Measurements from ENCODE around the gene TRIO. TPM values are rescaled to one million over a fixed set of nuclear protein-coding genes. Genes with fewer than 3 reads are reported as not detected.

TRIO gene
- total and polyA plus RNA-seq, 3 experiments from 2014 or later = 0.89 to 4.4 (median 4.2) TPM

GRCh38 chr5:14250748-14251701, 107.9 kb downstream of the TRIO start:
- peak overlapping the region in 1 of 8 donors; percentile 67 for H3K27ac Mint-ChIP-seq
- DNase-seq = no peak
- H3K27ac ChIP-seq (ENCODE audit: low read depth, low read length) = no peak overlapping the region
- H3K27me3 Mint-ChIP-seq = peaks cover 2 to 13% of the 10 kb centered on the region in 2 donors
- no peaks in the 10 kb centered on the region for H3K9me3 ChIP-seq (ENCODE audit: low read length)
- H3K27me3 ChIP-seq (ENCODE audit: insufficient read depth, low read length, poor library complexity, severe bottlenecking) = no peaks in the 10 kb centered on the region
- H3K36me3 ChIP-seq (ENCODE audit: insufficient read depth, low read length) = no peaks in the 10 kb centered on the region
- no peaks in the 10 kb centered on the region for H3K4me1 ChIP-seq (ENCODE audit: insufficient read depth, low read length)
- H3K4me3 Mint-ChIP-seq = no peak overlapping the region
- peaks cover 0 to 2% (median 0%) of the 10 kb centered on the region in 3 donors for H3K36me3 Mint-ChIP-seq
- ChIA-PET CTCF (no interaction called here), POLR2A (no interaction called here)
- no peak overlapping the region for H3K4me3 ChIP-seq (ENCODE audit: low read length)
- no peaks in the 10 kb centered on the region for H3K4me1 Mint-ChIP-seq
- peaks cover 0 to 22% (median 6%) of the 10 kb centered on the region in 5 donors for H3K9me3 Mint-ChIP-seq

DNA sequence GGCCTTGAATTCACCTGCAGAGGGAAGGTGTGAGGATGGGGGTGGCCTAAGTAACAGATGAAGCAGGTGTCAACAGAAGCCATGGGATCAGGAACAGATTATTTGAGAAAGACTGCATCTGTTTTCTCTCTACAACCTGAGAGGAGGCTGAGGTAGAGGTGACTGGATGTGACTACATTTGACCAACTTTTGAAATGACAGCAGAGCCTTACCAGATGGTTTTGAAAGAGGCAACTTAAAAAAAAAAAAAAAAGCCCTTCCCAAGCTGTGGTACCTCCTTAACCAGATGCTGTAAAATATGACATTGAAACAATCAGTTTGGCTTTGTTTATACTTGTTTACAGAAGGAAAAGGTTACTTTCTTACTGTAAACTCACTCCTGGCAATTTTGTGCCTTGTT, 108.6 kb downstream of the TRIO start:
- no peak for DNase-seq
- Mint-ChIP-seq H3K36me3 (peaks cover 0 to 2% (median 0%) of the 10 kb centered on the region in 3 donors), H3K4me3 (no peak overlapping the region), H3K4me1 (no peaks in the 10 kb centered on the region), H3K27me3 (peaks cover 2 to 8% of the 10 kb centered on the region in 2 donors), H3K27ac (peak overlapping the region in 2 of 8 donors; percentile 34 to 67), H3K9me3 (peaks cover 0 to 25% (median 6%) of the 10 kb centered on the region in 5 donors)
- H3K27me3 ChIP-seq (ENCODE audit: insufficient read depth, low read length, poor library complexity, severe bottlenecking) = no peaks in the 10 kb centered on the region
- H3K36me3 ChIP-seq (ENCODE audit: insufficient read depth, low read length) = no peaks in the 10 kb centered on the region
- no peak overlapping the region for H3K27ac ChIP-seq (ENCODE audit: low read depth, low read length)
- H3K4me1 ChIP-seq (ENCODE audit: insufficient read depth, low read length) = no peaks in the 10 kb centered on the region
- H3K4me3 ChIP-seq (ENCODE audit: low read length) = no peak overlapping the region
- CTCF ChIA-PET = no interaction called here
- POLR2A ChIA-PET = no interaction called here
- H3K9me3 ChIP-seq (ENCODE audit: low read length) = no peaks in the 10 kb centered on the region

DNA sequence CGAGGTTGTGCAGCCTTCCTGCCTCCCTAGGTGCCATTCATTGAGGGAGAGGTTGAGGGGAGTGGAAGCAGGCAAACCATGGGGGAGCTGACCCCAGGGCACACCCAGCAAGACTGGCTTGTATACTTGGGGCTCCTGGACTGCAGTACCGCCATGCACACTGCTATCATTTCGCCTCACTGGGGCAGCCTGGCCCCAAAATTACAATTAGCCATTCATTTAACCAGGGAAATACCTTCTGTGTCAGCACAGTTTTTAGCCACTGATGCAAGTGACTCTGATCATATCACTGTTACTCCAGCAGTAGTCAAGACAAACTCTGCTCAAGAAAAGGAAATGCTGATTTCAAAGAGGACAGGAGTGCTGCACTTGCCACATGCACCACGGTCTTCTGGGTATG, 109.7 kb downstream of the TRIO start:
- ChIA-PET CTCF (no interaction called here), POLR2A (no interaction called here)
- peaks cover 0 to 2% (median 0%) of the 10 kb centered on the region in 3 donors for H3K36me3 Mint-ChIP-seq
- no peak overlapping the region for H3K27ac Mint-ChIP-seq
- Histone ChIP-seq H3K4me1 (ENCODE audit: insufficient read depth, low read length) (no peaks in the 10 kb centered on the region), H3K27ac (ENCODE audit: low read depth, low read length) (no peak overlapping the region), H3K4me3 (ENCODE audit: low read length) (no peak overlapping the region), H3K9me3 (ENCODE audit: low read length) (no peaks in the 10 kb centered on the region), H3K36me3 (ENCODE audit: insufficient read depth, low read length) (no peaks in the 10 kb centered on the region), H3K27me3 (ENCODE audit: insufficient read depth, low read length, poor library complexity, severe bottlenecking) (no peaks in the 10 kb centered on the region)
- H3K4me1 Mint-ChIP-seq = no peaks in the 10 kb centered on the region
- peaks cover 0 to 33% (median 7%) of the 10 kb centered on the region in 5 donors for H3K9me3 Mint-ChIP-seq
- no peak overlapping the region for H3K4me3 Mint-ChIP-seq
- no peak for DNase-seq
- H3K27me3 Mint-ChIP-seq = peaks cover 2 to 5% of the 10 kb centered on the region in 2 donors

DNA sequence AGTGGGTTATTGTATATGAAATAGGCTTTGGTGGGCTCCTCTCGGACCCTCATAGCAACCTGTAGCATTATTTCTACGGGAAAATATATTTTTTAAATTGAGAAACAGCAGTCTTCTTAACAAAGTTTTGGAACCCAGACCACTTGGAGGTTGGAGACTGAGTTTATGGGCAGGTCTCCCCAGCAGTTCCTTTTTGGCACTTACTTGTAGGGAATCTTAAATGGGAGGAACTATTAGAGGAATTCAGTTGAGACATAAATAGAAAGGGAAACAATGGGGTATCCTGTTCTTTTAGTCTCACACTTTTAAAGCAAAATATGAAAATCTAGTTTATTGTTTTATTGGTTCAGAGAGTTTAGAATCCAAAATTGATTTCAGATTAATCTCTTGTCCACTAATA, 111.5 kb downstream of the TRIO start:
- H3K9me3 Mint-ChIP-seq = peaks cover 0 to 33% (median 7%) of the 10 kb centered on the region in 5 donors
- peaks cover 2% of the 10 kb centered on the region in 2 donors for H3K27me3 Mint-ChIP-seq
- Histone ChIP-seq H3K27me3 (ENCODE audit: insufficient read depth, low read length, poor library complexity, severe bottlenecking) (no peaks in the 10 kb centered on the region), H3K4me1 (ENCODE audit: insufficient read depth, low read length) (no peaks in the 10 kb centered on the region), H3K36me3 (ENCODE audit: insufficient read depth, low read length) (no peaks in the 10 kb centered on the region), H3K27ac (ENCODE audit: low read depth, low read length) (no peak overlapping the region), H3K4me3 (ENCODE audit: low read length) (no peak overlapping the region), H3K9me3 (ENCODE audit: low read length) (no peaks in the 10 kb centered on the region)
- peaks cover 0 to 2% (median 0%) of the 10 kb centered on the region in 3 donors for H3K36me3 Mint-ChIP-seq
- H3K4me3 Mint-ChIP-seq = no peak overlapping the region
- ChIA-PET CTCF (no interaction called here), POLR2A (no interaction called here)
- no peak overlapping the region for H3K27ac Mint-ChIP-seq
- H3K4me1 Mint-ChIP-seq = no peaks in the 10 kb centered on the region
- DNase-seq = no peak

- ChIA-PET CTCF (no interaction called here), POLR2A (no interaction called here)
- peaks cover 0 to 2% (median 0%) of the 10 kb centered on the region in 3 donors for H3K36me3 Mint-ChIP-seq
Observed at GRCh38 chr5:14256026-14256690, 113.0 kb downstream of the TRIO start.

GRCh38 chr5:14256756-14257393, 113.7 kb downstream of the TRIO start:
- H3K4me1 Mint-ChIP-seq = no peaks in the 10 kb centered on the region
- peaks cover 0 to 36% (median 7%) of the 10 kb centered on the region in 5 donors for H3K9me3 Mint-ChIP-seq
- no peak overlapping the region for H3K4me3 Mint-ChIP-seq
- Histone ChIP-seq H3K36me3 (ENCODE audit: insufficient read depth, low read length) (no peaks in the 10 kb centered on the region), H3K9me3 (ENCODE audit: low read length) (no peaks in the 10 kb centered on the region), H3K27me3 (ENCODE audit: insufficient read depth, low read length, poor library complexity, severe bottlenecking) (no peaks in the 10 kb centered on the region), H3K4me1 (ENCODE audit: insufficient read depth, low read length) (no peaks in the 10 kb centered on the region), H3K27ac (ENCODE audit: low read depth, low read length) (no peak overlapping the region), H3K4me3 (ENCODE audit: low read length) (no peak overlapping the region)
- ChIA-PET CTCF (no interaction called here), POLR2A (no interaction called here)
- no peak for DNase-seq
- H3K36me3 Mint-ChIP-seq = peaks cover 0 to 2% (median 0%) of the 10 kb centered on the region in 3 donors
- peaks cover 2 to 5% of the 10 kb centered on the region in 2 donors for H3K27me3 Mint-ChIP-seq
- H3K27ac Mint-ChIP-seq = no peak overlapping the region

More at GRCh38 chr5:14256026-14256690, 113.0 kb downstream of the TRIO start:
- no peak for DNase-seq
- peaks cover 2 to 5% of the 10 kb centered on the region in 2 donors for H3K27me3 Mint-ChIP-seq
- no peaks in the 10 kb centered on the region for H3K4me1 Mint-ChIP-seq
- H3K4me3 Mint-ChIP-seq = no peak overlapping the region
- H3K9me3 ChIP-seq (ENCODE audit: low read length) = no peaks in the 10 kb centered on the region
- H3K4me3 ChIP-seq (ENCODE audit: low read length) = no peak overlapping the region
- peaks cover 0 to 36% (median 7%) of the 10 kb centered on the region in 5 donors for H3K9me3 Mint-ChIP-seq
- no peaks in the 10 kb centered on the region for H3K27me3 ChIP-seq (ENCODE audit: insufficient read depth, low read length, poor library complexity, severe bottlenecking)
- no peaks in the 10 kb centered on the region for H3K4me1 ChIP-seq (ENCODE audit: insufficient read depth, low read length)
- no peak overlapping the region for H3K27ac Mint-ChIP-seq
- no peaks in the 10 kb centered on the region for H3K36me3 ChIP-seq (ENCODE audit: insufficient read depth, low read length)
- no peak overlapping the region for H3K27ac ChIP-seq (ENCODE audit: low read depth, low read length)

DNA sequence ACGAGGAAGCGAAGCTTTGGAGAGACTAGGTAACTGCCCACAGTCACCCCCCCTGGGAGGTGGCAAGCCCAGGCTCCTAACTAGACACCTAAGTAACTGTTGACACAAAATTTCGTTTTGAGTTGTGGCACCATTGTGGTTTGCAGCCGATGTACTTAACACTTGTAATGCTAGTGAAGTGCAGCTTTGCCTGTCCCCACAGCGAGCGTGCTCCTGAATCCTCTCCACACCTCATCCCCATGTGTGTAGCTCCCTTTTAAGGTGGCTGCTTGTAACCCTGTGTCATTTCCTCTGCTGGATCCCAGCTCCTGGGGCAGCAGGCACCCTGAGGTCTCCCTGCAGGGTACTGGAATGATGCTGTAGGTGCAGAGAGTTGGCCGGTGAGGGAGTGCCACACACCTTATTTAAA, 114.9 kb downstream of the TRIO start:
- POLR2A ChIA-PET = no interaction called here
- no peak for DNase-seq
- H3K27ac ChIP-seq (ENCODE audit: low read depth, low read length) = no peak overlapping the region
- CTCF ChIA-PET = no interaction called here
- H3K4me3 ChIP-seq (ENCODE audit: low read length) = no peak overlapping the region
- H3K4me1 ChIP-seq (ENCODE audit: insufficient read depth, low read length) = no peaks in the 10 kb centered on the region
- Mint-ChIP-seq H3K4me3 (peak overlapping the region in 1 of 7 donors; percentile 7), H3K27me3 (peaks cover 2 to 5% of the 10 kb centered on the region in 2 donors), H3K9me3 (peaks cover 0 to 37% (median 7%) of the 10 kb centered on the region in 5 donors), H3K4me1 (no peaks in the 10 kb centered on the region), H3K36me3 (peaks cover 0 to 2% (median 0%) of the 10 kb centered on the region in 3 donors), H3K27ac (no peak overlapping the region)
- no peaks in the 10 kb centered on the region for H3K27me3 ChIP-seq (ENCODE audit: insufficient read depth, low read length, poor library complexity, severe bottlenecking)
- H3K36me3 ChIP-seq (ENCODE audit: insufficient read depth, low read length) = no peaks in the 10 kb centered on the region
- H3K9me3 ChIP-seq (ENCODE audit: low read length) = no peaks in the 10 kb centered on the region

DNA sequence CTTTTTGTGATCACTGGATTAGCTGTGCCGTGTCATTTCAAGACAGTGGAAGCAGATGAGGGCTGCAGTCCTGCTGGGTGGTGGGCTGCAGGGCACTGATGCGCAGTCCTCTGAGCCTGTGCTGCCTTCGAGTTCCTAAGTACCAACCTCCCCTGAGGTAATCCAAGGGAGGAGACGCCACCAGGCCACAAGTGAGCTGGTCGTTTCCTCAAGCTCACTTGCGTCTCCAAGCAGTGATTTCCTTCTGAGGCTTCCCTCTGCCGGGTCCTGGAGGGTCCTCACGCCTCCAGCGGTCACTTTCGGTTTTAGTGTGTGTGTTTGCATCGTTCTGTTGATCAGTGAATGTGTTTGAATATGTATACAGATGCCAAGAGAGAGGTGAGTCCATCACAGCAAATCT, 115.7 kb downstream of the TRIO start:
- peaks cover 0 to 41% (median 7%) of the 10 kb centered on the region in 5 donors for H3K9me3 Mint-ChIP-seq
- no peaks in the 10 kb centered on the region for H3K36me3 ChIP-seq (ENCODE audit: insufficient read depth, low read length)
- H3K27me3 ChIP-seq (ENCODE audit: insufficient read depth, low read length, poor library complexity, severe bottlenecking) = no peaks in the 10 kb centered on the region
- no peak overlapping the region for H3K27ac ChIP-seq (ENCODE audit: low read depth, low read length)
- no peak overlapping the region for H3K4me3 ChIP-seq (ENCODE audit: low read length)
- DNase-seq = no peak
- no peaks in the 10 kb centered on the region for H3K4me1 Mint-ChIP-seq
- H3K27ac Mint-ChIP-seq = no peak overlapping the region
- H3K9me3 ChIP-seq (ENCODE audit: low read length) = no peaks in the 10 kb centered on the region
- H3K36me3 Mint-ChIP-seq = peaks cover 0 to 2% (median 0%) of the 10 kb centered on the region in 3 donors
- CTCF ChIA-PET = no interaction called here
- H3K27me3 Mint-ChIP-seq = peaks cover 2 to 5% of the 10 kb centered on the region in 2 donors
- H3K4me1 ChIP-seq (ENCODE audit: insufficient read depth, low read length) = no peaks in the 10 kb centered on the region
- peak overlapping the region in 1 of 7 donors; percentile 9 for H3K4me3 Mint-ChIP-seq
- POLR2A ChIA-PET = no interaction called here

Measured in CD8-positive, alpha-beta memory T cell (primary cell).